ENCODE measurements around the gene SEL1L2.

The SEL1L2 gene

GRCh38 chr20:13821876-13822275 lies 168.5 kb downstream of the SEL1L2 start:
- Histone ChIP-seq H3K4me3 (ENCODE audit: extremely low read depth, insufficient read depth, low read length, poor library complexity, severe bottlenecking) (no peak overlapping the region), H3K4me1 (ENCODE audit: control insufficient read depth, insufficient read depth, low read length, poor library complexity, severe bottlenecking) (no peaks in the 10 kb centered on the region), H3K27ac (ENCODE audit: low read depth, low read length, severe bottlenecking) (no peak overlapping the region), H3K9me3 (ENCODE audit: control insufficient read depth, low read length) (no peaks in the 10 kb centered on the region), H3K36me3 (ENCODE audit: control insufficient read depth, insufficient read depth, low read length) (peaks cover 19% of the 10 kb centered on the region)
- 91 to 92% methylated on average over 6 to 7 of the region's 7 CpGs for WGBS, 2 experiments (ENCODE audit: insufficient coverage in 2 of 2)

GRCh38 chr20:13819885-13820645 lies 170.3 kb downstream of the SEL1L2 start:
- no peak overlapping the region for H3K27ac ChIP-seq (ENCODE audit: low read depth, low read length, severe bottlenecking)
- H3K4me1 ChIP-seq (ENCODE audit: control insufficient read depth, insufficient read depth, low read length, poor library complexity, severe bottlenecking): no peaks in the 10 kb centered on the region
- peaks cover 31% of the 10 kb centered on the region for H3K36me3 ChIP-seq (ENCODE audit: control insufficient read depth, insufficient read depth, low read length)
- no peak overlapping the region for H3K4me3 ChIP-seq (ENCODE audit: extremely low read depth, insufficient read depth, low read length, poor library complexity, severe bottlenecking)
- H3K9me3 ChIP-seq (ENCODE audit: control insufficient read depth, low read length): no peaks in the 10 kb centered on the region
- whole genome bisulfite sequencing, 2 experiments (ENCODE audit: insufficient coverage in 2 of 2): 58 to 80% methylated on average over 4 to 5 of the region's 5 CpGs

GRCh38 chr20:13817342-13817741 lies 173.1 kb downstream of the SEL1L2 start:
- Histone ChIP-seq H3K27ac (ENCODE audit: low read depth, low read length, severe bottlenecking) (no peak overlapping the region), H3K4me3 (ENCODE audit: extremely low read depth, insufficient read depth, low read length, poor library complexity, severe bottlenecking) (no peak overlapping the region), H3K36me3 (ENCODE audit: control insufficient read depth, insufficient read depth, low read length) (peaks cover 58% of the 10 kb centered on the region), H3K9me3 (ENCODE audit: control insufficient read depth, low read length) (no peaks in the 10 kb centered on the region), H3K4me1 (ENCODE audit: control insufficient read depth, insufficient read depth, low read length, poor library complexity, severe bottlenecking) (no peaks in the 10 kb centered on the region)

GRCh38 chr20:13816757-13817156 lies 173.7 kb downstream of the SEL1L2 start:
- Histone ChIP-seq H3K4me3 (ENCODE audit: extremely low read depth, insufficient read depth, low read length, poor library complexity, severe bottlenecking) (no peak overlapping the region), H3K36me3 (ENCODE audit: control insufficient read depth, insufficient read depth, low read length) (peaks cover 64% of the 10 kb centered on the region), H3K9me3 (ENCODE audit: control insufficient read depth, low read length) (no peaks in the 10 kb centered on the region), H3K27ac (ENCODE audit: low read depth, low read length, severe bottlenecking) (no peak overlapping the region), H3K4me1 (ENCODE audit: control insufficient read depth, insufficient read depth, low read length, poor library complexity, severe bottlenecking) (no peaks in the 10 kb centered on the region)
- no CpG with 5 or more reads among the region's 3 CpGs for WGBS, 2 experiments (ENCODE audit: insufficient coverage in 2 of 2)

- no peak overlapping the region for H3K4me3 ChIP-seq (ENCODE audit: extremely low read depth, insufficient read depth, low read length, poor library complexity, severe bottlenecking)
- H3K36me3 ChIP-seq (ENCODE audit: control insufficient read depth, insufficient read depth, low read length): peaks cover 81% of the 10 kb centered on the region
- no peaks in the 10 kb centered on the region for H3K4me1 ChIP-seq (ENCODE audit: control insufficient read depth, insufficient read depth, low read length, poor library complexity, severe bottlenecking)
- no peaks in the 10 kb centered on the region for H3K9me3 ChIP-seq (ENCODE audit: control insufficient read depth, low read length)
- WGBS, 2 experiments (ENCODE audit: insufficient coverage in 2 of 2): 100% methylated on average over 2 of the region's 4 CpGs; no CpG with 5 or more reads in 1 of the 2 experiments
- no peak overlapping the region for H3K27ac ChIP-seq (ENCODE audit: low read depth, low read length, severe bottlenecking)
Measured at GRCh38 chr20:13814672-13815071, 175.7 kb downstream of the SEL1L2 start.

GRCh38 chr20:13813910-13814309 lies 176.5 kb downstream of the SEL1L2 start:
- H3K36me3 ChIP-seq (ENCODE audit: control insufficient read depth, insufficient read depth, low read length): peaks cover 89% of the 10 kb centered on the region

GRCh38 chr20:13810446-13810845 lies 180.0 kb downstream of the SEL1L2 start:
- Histone ChIP-seq H3K4me1 (ENCODE audit: control insufficient read depth, insufficient read depth, low read length, poor library complexity, severe bottlenecking) (no peaks in the 10 kb centered on the region), H3K9me3 (ENCODE audit: control insufficient read depth, low read length) (no peaks in the 10 kb centered on the region), H3K36me3 (ENCODE audit: control insufficient read depth, insufficient read depth, low read length) (peaks cover 80% of the 10 kb centered on the region), H3K27ac (ENCODE audit: low read depth, low read length, severe bottlenecking) (no peak overlapping the region), H3K4me3 (ENCODE audit: extremely low read depth, insufficient read depth, low read length, poor library complexity, severe bottlenecking) (no peak overlapping the region)

More at GRCh38 chr20:13813910-13814309, 176.5 kb downstream of the SEL1L2 start:
- H3K4me3 ChIP-seq (ENCODE audit: extremely low read depth, insufficient read depth, low read length, poor library complexity, severe bottlenecking): no peak overlapping the region
- 71 to 75% methylated on average over 2 to 3 of the region's 3 CpGs for WGBS, 2 experiments (ENCODE audit: insufficient coverage in 2 of 2)
- no peak overlapping the region for H3K27ac ChIP-seq (ENCODE audit: low read depth, low read length, severe bottlenecking)
- no peaks in the 10 kb centered on the region for H3K9me3 ChIP-seq (ENCODE audit: control insufficient read depth, low read length)
- H3K4me1 ChIP-seq (ENCODE audit: control insufficient read depth, insufficient read depth, low read length, poor library complexity, severe bottlenecking): no peaks in the 10 kb centered on the region

- H3K4me3 ChIP-seq (ENCODE audit: extremely low read depth, insufficient read depth, low read length, poor library complexity, severe bottlenecking): no peak overlapping the region
- peaks cover 78% of the 10 kb centered on the region for H3K36me3 ChIP-seq (ENCODE audit: control insufficient read depth, insufficient read depth, low read length)
- no peak overlapping the region for H3K27ac ChIP-seq (ENCODE audit: low read depth, low read length, severe bottlenecking)
- 91 to 96% methylated on average over 3 of the region's 3 CpGs for WGBS, 2 experiments (ENCODE audit: insufficient coverage in 2 of 2)
- no peaks in the 10 kb centered on the region for H3K4me1 ChIP-seq (ENCODE audit: control insufficient read depth, insufficient read depth, low read length, poor library complexity, severe bottlenecking)
- H3K9me3 ChIP-seq (ENCODE audit: control insufficient read depth, low read length): no peaks in the 10 kb centered on the region
Measured at GRCh38 chr20:13809855-13810254, 180.6 kb downstream of the SEL1L2 start.

GRCh38 chr20:13809373-13809772 lies 181.0 kb downstream of the SEL1L2 start:
- Histone ChIP-seq H3K36me3 (ENCODE audit: control insufficient read depth, insufficient read depth, low read length) (peaks cover 78% of the 10 kb centered on the region), H3K9me3 (ENCODE audit: control insufficient read depth, low read length) (no peaks in the 10 kb centered on the region), H3K27ac (ENCODE audit: low read depth, low read length, severe bottlenecking) (no peak overlapping the region), H3K4me1 (ENCODE audit: control insufficient read depth, insufficient read depth, low read length, poor library complexity, severe bottlenecking) (no peaks in the 10 kb centered on the region), H3K4me3 (ENCODE audit: extremely low read depth, insufficient read depth, low read length, poor library complexity, severe bottlenecking) (no peak overlapping the region)
- 89 to 100% methylated on average over 2 of the region's 2 CpGs for WGBS, 2 experiments (ENCODE audit: insufficient coverage in 2 of 2)

- H3K4me3 ChIP-seq (ENCODE audit: extremely low read depth, insufficient read depth, low read length, poor library complexity, severe bottlenecking): no peak overlapping the region
- H3K4me1 ChIP-seq (ENCODE audit: control insufficient read depth, insufficient read depth, low read length, poor library complexity, severe bottlenecking): no peaks in the 10 kb centered on the region
- H3K9me3 ChIP-seq (ENCODE audit: control insufficient read depth, low read length): no peaks in the 10 kb centered on the region
- peaks cover 74% of the 10 kb centered on the region for H3K36me3 ChIP-seq (ENCODE audit: control insufficient read depth, insufficient read depth, low read length)
- WGBS, 2 experiments (ENCODE audit: insufficient coverage in 2 of 2): 84 to 89% methylated on average over 2 to 4 of the region's 7 CpGs
- H3K27ac ChIP-seq (ENCODE audit: low read depth, low read length, severe bottlenecking): no peak overlapping the region
Measured at GRCh38 chr20:13800728-13801134, 189.7 kb downstream of the SEL1L2 start.

GRCh38 chr20:13799974-13800373 lies 190.4 kb downstream of the SEL1L2 start:
- H3K27ac ChIP-seq (ENCODE audit: low read depth, low read length, severe bottlenecking): no peak overlapping the region
- 97 to 100% methylated on average over 2 of the region's 2 CpGs for WGBS, 2 experiments (ENCODE audit: insufficient coverage in 2 of 2)

More at GRCh38 chr20:13799974-13800373, 190.4 kb downstream of the SEL1L2 start:
- H3K9me3 ChIP-seq (ENCODE audit: control insufficient read depth, low read length): no peaks in the 10 kb centered on the region
- no peak overlapping the region for H3K4me3 ChIP-seq (ENCODE audit: extremely low read depth, insufficient read depth, low read length, poor library complexity, severe bottlenecking)
- H3K36me3 ChIP-seq (ENCODE audit: control insufficient read depth, insufficient read depth, low read length): peaks cover 78% of the 10 kb centered on the region
- H3K4me1 ChIP-seq (ENCODE audit: control insufficient read depth, insufficient read depth, low read length, poor library complexity, severe bottlenecking): no peaks in the 10 kb centered on the region

Measured in mesodermal cell (in vitro differentiated cells).